HG03521 (cell line): ENCODE data around the gene GADD45G.

Experiments used
- ATAC-seq: cut with Tn5 transposase; IDR thresholded peaks from one replicate; pipeline ENCODE4 v1.9.1; 2021; ENCODE audit warnings: mild to moderate bottlenecking, moderate library complexity; ENCODE audit not compliant: unreplicated experiment

The GADD45G gene

DNA sequence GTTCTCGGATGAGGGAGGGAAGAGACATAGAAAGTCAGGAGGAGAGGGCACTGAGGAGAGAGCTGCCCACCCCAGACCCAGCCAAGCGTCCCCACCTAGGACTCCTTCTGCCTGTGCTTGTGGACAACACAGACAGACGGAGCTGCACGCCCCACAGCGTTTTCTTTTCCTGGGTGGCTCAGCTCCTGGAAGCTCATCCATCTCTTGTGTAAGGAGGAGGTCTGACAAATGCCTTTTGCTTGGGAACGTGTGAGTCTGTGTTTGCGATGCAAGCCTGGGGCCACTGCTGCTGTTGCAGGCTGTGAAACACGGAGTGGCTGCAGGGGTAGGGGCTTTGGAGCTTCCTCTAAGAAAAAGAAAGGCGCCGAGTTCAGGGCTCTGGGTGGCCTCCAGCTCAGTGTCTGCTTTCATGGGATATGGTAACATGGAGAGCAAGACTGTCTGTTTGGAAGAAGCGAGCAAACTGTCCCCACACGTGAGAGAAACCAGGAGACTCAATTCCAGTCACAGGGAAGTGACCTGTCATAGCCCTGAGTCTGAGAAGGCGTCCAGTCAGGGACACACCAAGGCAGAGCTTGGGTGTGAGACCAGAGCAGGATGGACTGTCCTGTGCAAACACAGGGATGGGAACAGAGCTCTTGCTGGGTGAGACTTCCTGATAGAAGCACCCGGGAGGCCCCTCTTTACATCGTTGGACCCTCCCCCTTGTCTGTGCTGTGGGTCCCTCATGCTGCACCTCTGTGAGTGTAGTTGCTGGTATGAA is 42.7 kb downstream of the GADD45G start:
- no peak for ATAC-seq

DNA sequence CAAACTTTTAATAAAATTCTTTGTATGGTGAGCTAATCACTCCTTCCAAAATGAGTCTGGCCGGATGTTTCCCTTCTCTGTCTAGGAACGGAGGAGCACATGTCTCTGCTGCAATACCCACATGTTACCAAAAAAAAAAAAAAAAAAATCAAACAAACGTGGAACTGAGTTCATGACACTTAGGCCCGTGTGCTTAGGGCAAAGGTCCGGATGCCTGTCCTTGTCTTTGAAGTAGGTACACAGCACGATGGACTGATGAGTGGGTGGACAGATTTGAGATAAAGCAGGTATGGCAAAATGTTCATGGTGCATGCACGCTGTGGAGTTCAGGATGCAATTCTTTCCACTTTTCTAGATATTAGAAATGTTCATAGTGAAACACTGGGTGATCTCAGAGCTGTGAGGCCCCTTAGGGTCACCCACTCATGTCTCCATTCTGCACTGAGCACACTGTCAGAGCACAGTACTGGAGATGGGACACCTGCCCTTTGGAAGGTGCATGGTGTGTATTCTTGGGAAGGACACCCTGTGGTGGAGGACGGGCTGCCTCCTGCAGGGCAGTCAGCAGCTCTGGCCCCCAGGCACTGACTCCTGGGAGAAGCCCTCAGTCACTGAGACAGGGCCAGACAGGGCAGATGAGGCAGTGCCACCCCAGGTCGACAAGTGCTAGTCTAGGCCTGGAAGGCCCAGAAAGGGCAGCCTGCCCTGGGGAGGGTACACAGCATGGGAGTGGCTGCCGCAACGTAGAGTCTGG is 43.6 kb downstream of the GADD45G start:
- ATAC-seq: no peak

DNA sequence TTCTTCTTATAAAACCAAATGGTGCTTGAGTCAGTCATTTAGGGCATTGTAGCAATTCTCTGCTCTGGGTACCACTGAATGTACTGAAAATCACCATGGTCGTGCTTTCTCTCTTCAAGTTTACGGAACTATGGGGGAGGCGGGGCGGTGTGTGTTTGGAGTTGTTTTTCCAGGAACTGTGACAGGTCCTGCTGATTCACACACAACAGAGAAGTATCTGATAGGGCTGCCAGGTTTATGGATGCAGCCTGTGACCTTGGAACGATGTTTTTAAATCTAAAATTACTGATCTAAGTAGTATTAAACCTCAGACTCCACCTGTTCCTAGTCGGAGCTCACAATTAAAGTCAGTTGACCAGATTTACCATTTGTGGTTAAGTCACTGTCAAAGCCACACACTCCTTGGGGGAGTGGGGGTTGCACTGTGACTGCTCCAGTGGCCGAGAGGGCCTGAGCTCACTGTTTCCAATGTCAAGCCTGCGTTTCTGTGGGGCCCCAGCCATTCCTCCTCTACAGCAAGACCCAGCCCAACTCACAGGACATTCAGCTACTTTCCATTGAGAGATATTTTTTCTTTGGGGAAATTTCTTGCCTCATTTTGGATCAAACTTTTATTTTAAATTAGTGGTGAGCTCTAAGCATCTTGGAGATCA is 44.4 kb downstream of the GADD45G start:
- ATAC-seq: no peak

DNA sequence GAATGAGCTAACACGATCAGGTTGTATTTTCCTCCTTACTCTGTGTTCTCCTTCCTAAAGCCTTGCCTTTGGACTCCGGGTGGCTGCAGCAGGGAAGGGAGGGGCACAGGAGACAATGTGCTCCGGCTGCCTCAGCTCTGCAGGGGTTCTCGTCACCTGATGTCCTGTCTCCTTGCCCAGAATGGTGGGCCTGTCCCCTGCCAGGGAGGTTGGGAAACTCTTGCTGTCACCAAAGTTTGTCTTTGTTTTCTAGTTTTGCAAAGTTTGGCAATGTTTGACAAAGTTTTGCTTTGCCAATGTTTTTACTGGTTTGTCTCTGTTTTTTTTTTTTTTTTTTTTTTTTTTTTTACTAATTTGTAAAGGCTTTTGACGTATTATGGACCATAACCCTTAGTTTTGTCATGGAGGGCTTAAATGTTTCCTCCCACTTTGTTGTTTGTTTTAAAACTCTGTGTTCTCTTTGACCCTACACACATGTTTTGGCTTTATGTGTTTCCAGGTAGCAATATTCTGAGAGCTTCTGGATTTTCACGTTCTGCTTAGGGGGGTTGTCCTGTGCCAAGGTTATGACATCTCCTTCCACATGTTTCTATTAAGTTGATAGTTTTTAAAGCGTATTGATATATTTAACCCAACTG is 49.3 kb downstream of the GADD45G start:
- no peak for ATAC-seq

DNA sequence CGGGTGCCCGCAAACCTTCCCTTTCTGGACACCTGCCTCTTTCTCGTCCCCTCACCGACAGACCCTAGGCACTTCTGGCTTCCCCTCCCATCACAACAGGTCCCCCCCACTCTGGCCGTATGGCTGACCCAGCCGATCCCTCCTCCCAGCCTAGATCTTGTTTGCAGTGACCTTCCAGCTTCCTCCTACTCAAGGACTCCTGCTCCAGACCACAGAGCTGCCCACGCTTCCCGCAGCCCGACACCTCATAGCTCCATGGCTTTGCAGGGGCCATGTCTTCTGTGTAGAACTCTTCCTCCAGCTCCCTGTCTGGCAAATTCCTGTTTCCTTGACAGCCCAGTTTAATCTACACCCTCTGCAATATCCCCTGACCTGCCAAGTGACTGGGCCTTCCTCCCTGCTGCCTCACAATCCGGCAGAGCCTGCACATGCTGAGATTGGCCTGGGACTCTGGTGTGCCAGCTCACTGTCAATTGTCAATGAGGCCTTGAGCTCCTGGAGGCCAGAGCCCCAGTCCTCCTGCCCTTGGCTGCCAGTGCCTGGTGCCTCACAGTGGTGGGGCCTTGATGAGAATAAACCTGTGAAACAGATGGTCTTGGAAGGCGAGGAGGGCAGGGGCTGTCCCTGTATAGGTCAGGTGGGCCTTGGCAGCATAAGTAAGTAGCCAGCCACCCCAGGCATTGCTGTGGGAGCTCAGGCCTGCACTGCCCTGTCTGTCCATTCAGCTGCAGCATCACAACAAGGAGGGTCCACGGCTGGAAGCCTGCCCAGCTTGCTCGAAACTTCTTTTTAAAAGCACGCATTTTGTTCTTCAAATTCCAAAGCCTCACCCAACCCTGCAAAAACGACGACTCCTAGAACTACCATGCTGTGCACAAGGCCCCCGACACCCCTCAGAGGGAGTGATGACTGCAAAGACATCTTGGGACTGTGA is 50.5 kb downstream of the GADD45G start:
- ATAC-seq: no peak
